GM13977 (cell line): Measurements from ENCODE around the gene RGS11.

Experiments used
- DNase-seq: peaks from one replicate; pipeline ENCODE4 v3.0.0; 2012; ENCODE audit warnings: low spot score
- CTCF ChIP-seq: IDR thresholded peaks from 2 replicates; pipeline ENCODE4 v1.5.1; 2012; ENCODE audit warnings: mild to moderate bottlenecking, control low read depth; ENCODE audit not compliant: insufficient read depth; ENCODE audit errors: extremely low read depth, missing control alignments
- in situ Hi-C: fragments of 300-500 bp; cut with MboI; formaldehyde crosslinking; loops from one replicate; pipeline ENCODE4 v1.12.0; 2022; ENCODE audit warnings: low sequenced_read_pairs, low pct_unique_long_range_greater_than_20kb, mixed read lengths, inconsistent platforms; ENCODE audit not compliant: unreplicated experiment

Gene RGS11

GRCh38 chr16:286491-287297 is 10.9 kb upstream of the RGS11 start:
- TF ChIP-seq CTCF = no peak
- in situ Hi-C loops = no loop called here
- DNase-seq = no peak

- no peak for TF ChIP-seq CTCF
- in situ Hi-C loops = no loop called here
- DNase-seq = peak; percentile 71
These were observed 9.7 kb upstream of the RGS11 start for GRCh38 chr16:285146-286055.

- no peak for TF ChIP-seq CTCF
- in situ Hi-C loops = no loop called here
- DNase-seq = no peak
These were observed 8.7 kb upstream of the RGS11 start for GRCh38 chr16:284204-285120.

GRCh38 chr16:283033-283805 is 7.5 kb upstream of the RGS11 start, which contains the start of gene PDIA2:
TSS of gene PDIA2 (plus strand) at chr16:283164. CDS start at chr16:283170, 6 bp downstream.
- in situ Hi-C loops = no loop called here
- no peak for DNase-seq
- TF ChIP-seq CTCF = no peak

GRCh38 chr16:282491-282890 is 6.7 kb upstream of the RGS11 start:
- in situ Hi-C loops = no loop called here
- no peak for TF ChIP-seq CTCF
- DNase-seq = no peak
